SH-SY5Y (cell line): ENCODE measurements around the gene MTUS2.

Experiments used
- GATA2 ChIP-seq: IDR thresholded peaks from 2 replicates; pipeline ENCODE4 v1.6.1; 2011; ENCODE audit warnings: mild to moderate bottlenecking, low read depth, low read length
- GATA3 ChIP-seq: IDR thresholded peaks from 2 replicates; pipeline ENCODE4 v1.6.1; 2011; ENCODE audit warnings: low read depth, mild to moderate bottlenecking, low read length, moderate library complexity

DNA sequence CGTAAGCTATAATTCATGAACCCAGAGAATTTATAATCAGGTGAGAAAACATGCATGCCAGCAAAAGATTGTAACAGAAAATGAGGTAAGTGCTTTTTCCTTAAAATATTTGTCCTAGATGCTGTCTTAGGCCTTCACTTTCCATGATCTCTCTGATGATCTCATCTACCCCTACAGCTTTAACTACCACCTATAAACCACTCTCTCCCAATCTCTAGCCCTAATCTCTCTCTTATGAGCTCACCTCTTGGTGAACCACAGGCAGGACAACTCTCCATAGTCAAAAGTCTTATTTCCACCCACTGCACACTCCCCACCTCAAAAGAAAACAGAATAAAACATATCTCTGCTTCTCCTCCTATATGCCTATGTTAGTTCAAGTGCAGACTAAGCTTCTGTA, 638.3 kb downstream of the MTUS2 start:
- TF ChIP-seq GATA2 (no peak), GATA3 (no peak)
